IMR-90 (cell line): Measurements from ENCODE around the gene MTHFSD. TPM values are rescaled to one million over a fixed set of nuclear protein-coding genes. Genes with fewer than 3 reads are reported as not detected.

Experiments used
- BHLHE40 ChIP-seq: fragments of 150-350 bp; IDR thresholded peaks from 2 replicates; pipeline ENCODE4 v1.6.1; 2016; ENCODE audit warnings: mild to moderate bottlenecking, low read depth, low read length
- CTCF ChIP-seq: conservative IDR thresholded peaks from 2 replicates; pipeline ENCODE4 v1.5.1; 2012; ENCODE audit warnings: mild to moderate bottlenecking, low read depth, low read length, improper control_type of control experiment
- MAZ ChIP-seq: IDR thresholded peaks from 2 replicates; pipeline ENCODE4 v1.6.1; 2012; ENCODE audit warnings: low read depth, mild to moderate bottlenecking, low read length, improper control_type of control experiment, moderate library complexity, borderline replicate concordance
- POLR2A ChIP-seq: IDR thresholded peaks from 2 replicates; pipeline ENCODE4 v1.6.1; 2012; ENCODE audit warnings: mild to moderate bottlenecking, low read depth, low read length
- polyA plus RNA-seq, 3 experiments: library from polyadenylated mRNA; depleted of rRNA; stranded (reverse); fragments of >200 nt; gene quantifications; 2 replicates each; pipeline ENCODE4 v1.2.3, GENCODE V29; 2012; ENCODE audit warnings: low replicate concordance in 1 of 3
- total RNA-seq: library from RNA; depleted of rRNA; stranded (reverse); fragments of >200 nt; gene quantifications from 2 replicates; pipeline ENCODE4 v1.2.3, GENCODE V29; 2012

The MTHFSD gene
- total and polyA plus RNA-seq, 2 of the 4 experiments (the other 2 are of a cell fraction): 8.2 to 16.8 TPM

DNA sequence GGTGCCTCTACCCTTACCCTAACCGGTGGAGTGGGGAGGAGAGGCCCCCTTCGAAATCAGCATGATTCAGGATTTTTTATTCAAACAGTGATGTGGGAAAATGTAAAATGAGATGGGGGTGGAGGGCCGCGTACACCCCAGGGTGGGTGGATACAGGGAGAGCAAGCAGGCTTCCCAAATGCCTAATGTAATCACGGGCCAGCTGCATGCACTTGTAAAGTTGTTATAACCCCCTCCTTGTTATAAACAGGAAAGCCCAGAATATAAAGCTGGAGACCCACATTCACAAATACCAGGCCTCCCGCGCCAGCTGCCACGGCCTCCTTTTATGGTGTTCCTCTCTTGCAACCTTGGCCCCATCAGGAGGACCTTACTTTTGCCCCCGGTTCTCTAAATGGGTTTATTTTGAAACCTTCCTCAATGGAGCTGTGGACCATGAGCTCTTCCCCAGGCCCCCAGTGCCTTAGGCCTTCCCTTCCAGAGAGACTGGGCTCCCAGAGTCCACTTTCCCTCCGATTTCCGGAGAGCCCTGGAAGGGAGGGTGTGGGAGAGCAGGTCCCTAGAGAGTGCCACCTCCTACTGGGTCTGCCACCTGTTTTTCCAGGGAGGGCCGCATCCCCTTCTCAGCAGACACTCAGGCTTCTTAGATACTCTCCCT, 22.4 kb upstream of the MTHFSD start (continued):
- TF ChIP-seq CTCF: no peak
- peak; percentile 55; the same call in 1 of the 2 replicates for TF ChIP-seq MAZ
- peak; percentile 79 for TF ChIP-seq BHLHE40
- TF ChIP-seq POLR2A: peak; percentile 53; the same call in 1 of the 2 replicates
